ENCODE results near the gene ATXN1L. TPM values are rescaled to one million over a fixed set of nuclear protein-coding genes. Genes with fewer than 3 reads are reported as not detected.

Gene ATXN1L
- polyA plus RNA-seq, 1 of the 3 experiments (the other 2 are of a cell fraction), result 8.0 TPM

DNA sequence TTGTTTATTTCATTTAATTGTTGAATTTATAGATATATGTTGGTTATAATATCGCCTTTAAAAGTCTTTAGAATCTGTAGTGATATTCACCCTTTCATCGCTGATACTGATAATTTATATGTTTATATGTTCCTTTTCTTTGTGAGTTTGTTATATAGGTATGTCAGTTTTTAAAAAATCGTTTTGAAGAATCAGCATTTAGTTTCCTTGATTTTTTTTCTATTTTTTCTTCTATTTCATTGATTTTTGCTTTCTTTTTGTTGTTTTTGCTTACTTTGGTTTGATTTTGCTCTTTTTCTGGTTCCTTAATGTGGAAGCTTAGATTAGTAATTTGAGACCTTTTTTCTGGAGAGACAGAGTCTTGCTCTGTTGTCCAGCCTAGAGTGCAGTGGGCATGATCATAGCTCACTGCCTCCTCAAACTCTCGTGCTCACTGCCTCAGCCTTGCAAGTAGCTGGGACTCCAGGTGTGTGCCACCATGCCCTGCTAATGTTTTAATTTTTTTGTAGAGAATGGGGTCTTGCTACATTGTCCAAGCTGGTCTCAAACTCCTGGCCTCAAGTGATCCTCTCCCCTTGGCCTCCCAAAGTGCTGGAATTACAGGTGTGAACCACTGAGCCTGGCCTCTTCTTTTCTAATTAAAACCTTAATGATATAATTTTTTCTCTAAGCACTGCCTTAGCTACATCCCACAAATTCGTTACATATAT, 57.0 kb downstream of the ATXN1L start:
- Histone ChIP-seq H2AFZ (ENCODE audit: low read depth) (no peak overlapping the region), H3K36me3 (replicated peaks in 1 of 2; ENCODE audit: control insufficient read depth in 1 of 2, insufficient read depth in 2 of 2, low read length in 1 of 2) (peaks cover 0 to 31% of the 10 kb centered on the region in 2 experiments), H3K27ac (ENCODE audit: low read depth in 2 of 2, low read length in 1 of 2) (no peak overlapping the region), H3K27me3 (ENCODE audit: insufficient read depth) (no peaks in the 10 kb centered on the region), H3K9me3 (no peaks in the 10 kb centered on the region), H4K20me1 (ENCODE audit: insufficient read depth) (peaks cover 100% of the 10 kb centered on the region), H3K79me2 (ENCODE audit: insufficient read depth) (peaks cover 100% of the 10 kb centered on the region), H3K4me1 (ENCODE audit: control insufficient read depth in 1 of 2, insufficient read depth in 2 of 2, low read depth in 1 of 2, low read length in 1 of 2) (no peaks in the 10 kb centered on the region), H3K9me2 (no peaks in the 10 kb centered on the region), H3K9ac (no peak overlapping the region), H3K4me3 (ENCODE audit: low read depth in 2 of 2, low read length in 1 of 2) (no peak overlapping the region), H3F3A (replicated peaks; ENCODE audit: insufficient read depth) (peaks cover 4% of the 10 kb centered on the region), H3K4me2 (no peak overlapping the region)
- ChIA-PET CTCF (interaction anchor here (0.9 to 2.3 kb wide), 3 partner anchors 20 to 58 kb away, joined by 3 to 10 read pairs (median 3); no protein-coding TSS in a partner anchor), POLR2A (interaction anchor here (1.0 kb wide), 1 partner anchor 18 kb away, joined by 3 read pairs; the partner anchor contains the start of gene ZNF821)
- no peak for TF ChIP-seq FOSL2 (IDR thresholded peaks at IDR 0.05; ENCODE audit: borderline replicate concordance, low read depth)
- TF ChIP-seq, protein P1, sequence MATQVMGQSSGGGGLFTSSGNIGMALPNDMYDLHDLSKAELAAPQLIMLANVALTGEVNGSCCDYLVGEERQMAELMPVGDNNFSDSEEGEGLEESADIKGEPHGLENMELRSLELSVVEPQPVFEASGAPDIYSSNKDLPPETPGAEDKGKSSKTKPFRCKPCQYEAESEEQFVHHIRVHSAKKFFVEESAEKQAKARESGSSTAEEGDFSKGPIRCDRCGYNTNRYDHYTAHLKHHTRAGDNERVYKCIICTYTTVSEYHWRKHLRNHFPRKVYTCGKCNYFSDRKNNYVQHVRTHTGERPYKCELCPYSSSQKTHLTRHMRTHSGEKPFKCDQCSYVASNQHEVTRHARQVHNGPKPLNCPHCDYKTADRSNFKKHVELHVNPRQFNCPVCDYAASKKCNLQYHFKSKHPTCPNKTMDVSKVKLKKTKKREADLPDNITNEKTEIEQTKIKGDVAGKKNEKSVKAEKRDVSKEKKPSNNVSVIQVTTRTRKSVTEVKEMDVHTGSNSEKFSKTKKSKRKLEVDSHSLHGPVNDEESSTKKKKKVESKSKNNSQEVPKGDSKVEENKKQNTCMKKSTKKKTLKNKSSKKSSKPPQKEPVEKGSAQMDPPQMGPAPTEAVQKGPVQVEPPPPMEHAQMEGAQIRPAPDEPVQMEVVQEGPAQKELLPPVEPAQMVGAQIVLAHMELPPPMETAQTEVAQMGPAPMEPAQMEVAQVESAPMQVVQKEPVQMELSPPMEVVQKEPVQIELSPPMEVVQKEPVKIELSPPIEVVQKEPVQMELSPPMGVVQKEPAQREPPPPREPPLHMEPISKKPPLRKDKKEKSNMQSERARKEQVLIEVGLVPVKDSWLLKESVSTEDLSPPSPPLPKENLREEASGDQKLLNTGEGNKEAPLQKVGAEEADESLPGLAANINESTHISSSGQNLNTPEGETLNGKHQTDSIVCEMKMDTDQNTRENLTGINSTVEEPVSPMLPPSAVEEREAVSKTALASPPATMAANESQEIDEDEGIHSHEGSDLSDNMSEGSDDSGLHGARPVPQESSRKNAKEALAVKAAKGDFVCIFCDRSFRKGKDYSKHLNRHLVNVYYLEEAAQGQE (IDR thresholded peaks at IDR 0.05; ENCODE audit: low read depth, low read length), result no peak
- TF ChIP-seq EP300 (IDR thresholded peaks at IDR 0.05; ENCODE audit: borderline replicate concordance in 1 of 2, low read depth in 1 of 2, low read length in 1 of 2), result no peak
- TF ChIP-seq, protein P2, sequence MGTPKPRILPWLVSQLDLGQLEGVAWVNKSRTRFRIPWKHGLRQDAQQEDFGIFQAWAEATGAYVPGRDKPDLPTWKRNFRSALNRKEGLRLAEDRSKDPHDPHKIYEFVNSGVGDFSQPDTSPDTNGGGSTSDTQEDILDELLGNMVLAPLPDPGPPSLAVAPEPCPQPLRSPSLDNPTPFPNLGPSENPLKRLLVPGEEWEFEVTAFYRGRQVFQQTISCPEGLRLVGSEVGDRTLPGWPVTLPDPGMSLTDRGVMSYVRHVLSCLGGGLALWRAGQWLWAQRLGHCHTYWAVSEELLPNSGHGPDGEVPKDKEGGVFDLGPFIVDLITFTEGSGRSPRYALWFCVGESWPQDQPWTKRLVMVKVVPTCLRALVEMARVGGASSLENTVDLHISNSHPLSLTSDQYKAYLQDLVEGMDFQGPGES (IDR thresholded peaks at IDR 0.05; ENCODE audit: low read depth, low read length), result no peak
- no peak for TF ChIP-seq SIN3A (IDR thresholded peaks at IDR 0.05; ENCODE audit: borderline replicate concordance, low read depth, low read length)
- TF ChIP-seq TCF12 (IDR thresholded peaks at IDR 0.05), result no peak
- DNase-seq, result no peak
- WGBS (ENCODE audit: low lambda C conversion rate), result 96% methylated on average over 5 of the region's 5 CpGs

DNA sequence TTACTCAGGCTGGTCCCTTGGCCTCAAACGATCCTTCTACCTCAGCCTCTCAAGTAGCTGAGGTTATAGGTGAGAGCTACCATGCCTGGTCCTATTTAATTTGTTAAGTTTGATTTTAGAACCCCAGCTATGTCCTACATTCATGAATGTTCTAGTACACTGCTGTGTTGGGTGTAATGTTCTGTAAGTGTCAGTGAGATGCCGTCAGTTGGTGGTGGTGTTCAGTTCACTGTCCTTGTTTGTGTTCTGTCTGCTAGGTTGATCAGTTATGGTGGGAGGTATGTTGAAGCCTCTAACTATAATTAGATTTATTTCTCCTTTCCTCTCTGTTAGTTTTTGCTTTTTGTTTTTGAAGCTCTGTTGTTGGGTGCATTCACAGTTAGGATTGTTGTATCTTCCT, 57.8 kb downstream of the ATXN1L start:
- peaks cover 100% of the 10 kb centered on the region for H4K20me1 ChIP-seq (ENCODE audit: insufficient read depth)
- H3K9ac ChIP-seq, result no peak overlapping the region
- 83% methylated on average over 2 of the region's 2 CpGs for WGBS (ENCODE audit: low lambda C conversion rate)
- peaks cover 4% of the 10 kb centered on the region for H3F3A ChIP-seq (replicated peaks; ENCODE audit: insufficient read depth)
- no peaks in the 10 kb centered on the region for H3K9me3 ChIP-seq
- peaks cover 0 to 23% of the 10 kb centered on the region in 2 experiments for H3K36me3 ChIP-seq (replicated peaks in 1 of 2; ENCODE audit: control insufficient read depth in 1 of 2, insufficient read depth in 2 of 2, low read length in 1 of 2)
- DNase-seq, result no peak
- POLR2A ChIA-PET, result no interaction called here
- no peak overlapping the region for H3K27ac ChIP-seq (ENCODE audit: low read depth in 2 of 2, low read length in 1 of 2)
- no peak overlapping the region for H3K4me2 ChIP-seq
- TF ChIP-seq USF1 (IDR thresholded peaks at IDR 0.05; ENCODE audit: borderline replicate concordance, low read depth), result no peak
- TF ChIP-seq, protein P3, sequence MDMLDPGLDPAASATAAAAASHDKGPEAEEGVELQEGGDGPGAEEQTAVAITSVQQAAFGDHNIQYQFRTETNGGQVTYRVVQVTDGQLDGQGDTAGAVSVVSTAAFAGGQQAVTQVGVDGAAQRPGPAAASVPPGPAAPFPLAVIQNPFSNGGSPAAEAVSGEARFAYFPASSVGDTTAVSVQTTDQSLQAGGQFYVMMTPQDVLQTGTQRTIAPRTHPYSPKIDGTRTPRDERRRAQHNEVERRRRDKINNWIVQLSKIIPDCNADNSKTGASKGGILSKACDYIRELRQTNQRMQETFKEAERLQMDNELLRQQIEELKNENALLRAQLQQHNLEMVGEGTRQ (IDR thresholded peaks at IDR 0.05; ENCODE audit: borderline replicate concordance, low read depth, low read length), result no peak
- TF ChIP-seq TEAD4 (IDR thresholded peaks at IDR 0.05; ENCODE audit: borderline replicate concordance, insufficient read depth), result no peak
- TF ChIP-seq ELF1 (IDR thresholded peaks at IDR 0.05), result no peak
- TF ChIP-seq, protein P4, sequence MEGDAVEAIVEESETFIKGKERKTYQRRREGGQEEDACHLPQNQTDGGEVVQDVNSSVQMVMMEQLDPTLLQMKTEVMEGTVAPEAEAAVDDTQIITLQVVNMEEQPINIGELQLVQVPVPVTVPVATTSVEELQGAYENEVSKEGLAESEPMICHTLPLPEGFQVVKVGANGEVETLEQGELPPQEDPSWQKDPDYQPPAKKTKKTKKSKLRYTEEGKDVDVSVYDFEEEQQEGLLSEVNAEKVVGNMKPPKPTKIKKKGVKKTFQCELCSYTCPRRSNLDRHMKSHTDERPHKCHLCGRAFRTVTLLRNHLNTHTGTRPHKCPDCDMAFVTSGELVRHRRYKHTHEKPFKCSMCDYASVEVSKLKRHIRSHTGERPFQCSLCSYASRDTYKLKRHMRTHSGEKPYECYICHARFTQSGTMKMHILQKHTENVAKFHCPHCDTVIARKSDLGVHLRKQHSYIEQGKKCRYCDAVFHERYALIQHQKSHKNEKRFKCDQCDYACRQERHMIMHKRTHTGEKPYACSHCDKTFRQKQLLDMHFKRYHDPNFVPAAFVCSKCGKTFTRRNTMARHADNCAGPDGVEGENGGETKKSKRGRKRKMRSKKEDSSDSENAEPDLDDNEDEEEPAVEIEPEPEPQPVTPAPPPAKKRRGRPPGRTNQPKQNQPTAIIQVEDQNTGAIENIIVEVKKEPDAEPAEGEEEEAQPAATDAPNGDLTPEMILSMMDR (IDR thresholded peaks at IDR 0.05), result no peak
- TF ChIP-seq, protein P2 (IDR thresholded peaks at IDR 0.05; ENCODE audit: low read depth, low read length), result no peak
- TF ChIP-seq CHD2 (IDR thresholded peaks at IDR 0.05; ENCODE audit: low read length, partially characterized antibody), result no peak
- TF ChIP-seq, protein P5, sequence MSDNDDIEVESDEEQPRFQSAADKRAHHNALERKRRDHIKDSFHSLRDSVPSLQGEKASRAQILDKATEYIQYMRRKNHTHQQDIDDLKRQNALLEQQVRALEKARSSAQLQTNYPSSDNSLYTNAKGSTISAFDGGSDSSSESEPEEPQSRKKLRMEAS (IDR thresholded peaks at IDR 0.05; ENCODE audit: low read depth), result no peak
- no peak overlapping the region for H3K4me3 ChIP-seq (ENCODE audit: low read depth in 2 of 2, low read length in 1 of 2)
- no peaks in the 10 kb centered on the region for H3K4me1 ChIP-seq (ENCODE audit: control insufficient read depth in 1 of 2, insufficient read depth in 2 of 2, low read depth in 1 of 2, low read length in 1 of 2)
- H3K9me2 ChIP-seq, result no peaks in the 10 kb centered on the region
- peaks cover 100% of the 10 kb centered on the region for H3K79me2 ChIP-seq (ENCODE audit: insufficient read depth)
- H2AFZ ChIP-seq (ENCODE audit: low read depth), result no peak overlapping the region
- H3K27me3 ChIP-seq (ENCODE audit: insufficient read depth), result no peaks in the 10 kb centered on the region
- CTCF ChIA-PET, result interaction anchor here (0.9 to 2.3 kb wide), 2 partner anchors 21 to 58 kb away, joined by 3 to 10 read pairs; no protein-coding TSS in a partner anchor

Measured in SK-N-SH (cell line).